Hindlimb muscle (tissue), 1 donor: Measurements from ENCODE around the gene NEDD4L. TPM values are rescaled to one million over a fixed set of nuclear protein-coding genes. Genes with fewer than 3 reads are reported as not detected.
"Not testable (repeated sequence)": the region's sequence is repeated elsewhere in the genome, so short reads cannot be mapped to it uniquely, and the experiment has no call there.

Source experiments
- DNase-seq: peaks from one replicate; pipeline ENCODE4 v3.0.0-alpha.2; 2013
- polyA plus RNA-seq: library from polyadenylated mRNA; unstranded; fragments of 120-200 nt; gene quantifications from one replicate; pipeline ENCODE4 v1.2.1, GENCODE V29; 2013; ENCODE audit not compliant: insufficient read length

Gene NEDD4L
- polyA plus RNA-seq = 45.4 TPM

GRCh38 chr18:58043491-58044369 lies at the start of gene NEDD4L:
Gene NEDD4L (plus strand): TSS chr18:58044226. CDS start chr18:58044661, 435 bp downstream.
- DNase-seq = peak; percentile 86

GRCh38 chr18:57995331-57995730 lies 48.7 kb upstream of the NEDD4L start:
- no peak for DNase-seq

- DNase-seq = not testable (repeated sequence)
Observed at GRCh38 chr18:57996894-57997293, 47.1 kb upstream of the NEDD4L start.

- DNase-seq = no peak
Observed at GRCh38 chr18:57997820-57998219, 46.2 kb upstream of the NEDD4L start.

- DNase-seq = no peak
Observed at GRCh38 chr18:57998461-57998860, 45.6 kb upstream of the NEDD4L start.

GRCh38 chr18:58004317-58004716 lies 39.7 kb upstream of the NEDD4L start:
- DNase-seq = no peak

GRCh38 chr18:58005011-58005410 lies 39.0 kb upstream of the NEDD4L start:
- DNase-seq = no peak

- no peak for DNase-seq
Observed at GRCh38 chr18:58005885-58006523, 38.0 kb upstream of the NEDD4L start.

- no peak for DNase-seq
Observed at GRCh38 chr18:58009166-58009565, 34.9 kb upstream of the NEDD4L start.

GRCh38 chr18:58010265-58010664 lies 33.8 kb upstream of the NEDD4L start:
- no peak for DNase-seq

- DNase-seq = no peak
Observed at GRCh38 chr18:58012356-58012755, 31.7 kb upstream of the NEDD4L start.

GRCh38 chr18:58013241-58014211 lies 30.5 kb upstream of the NEDD4L start:
- DNase-seq = no peak

GRCh38 chr18:58015065-58015780 lies 28.8 kb upstream of the NEDD4L start:
- DNase-seq = no peak

- no peak for DNase-seq
Observed at GRCh38 chr18:58017267-58017666, 26.8 kb upstream of the NEDD4L start.

- DNase-seq = no peak
Observed at GRCh38 chr18:58020567-58021107, 23.4 kb upstream of the NEDD4L start.

GRCh38 chr18:58021504-58021903 lies 22.5 kb upstream of the NEDD4L start:
- no peak for DNase-seq

- DNase-seq = no peak
Observed at GRCh38 chr18:58023108-58023507, 20.9 kb upstream of the NEDD4L start.

GRCh38 chr18:58024139-58024538 lies 19.9 kb upstream of the NEDD4L start:
- peak; percentile 23 for DNase-seq

GRCh38 chr18:58025205-58025604 lies 18.8 kb upstream of the NEDD4L start:
- DNase-seq = no peak

- DNase-seq = no peak
Observed at GRCh38 chr18:58025733-58026132, 18.3 kb upstream of the NEDD4L start.

- DNase-seq = no peak
Observed at GRCh38 chr18:58026395-58026794, 17.6 kb upstream of the NEDD4L start.

- DNase-seq = no peak
Observed at GRCh38 chr18:58026857-58027256, 17.2 kb upstream of the NEDD4L start.
